ENCODE results near the gene ZNF674. TPM values are rescaled to one million over a fixed set of nuclear protein-coding genes. Genes with fewer than 3 reads are reported as not detected.
"Not testable (repeated sequence)": the region's sequence is repeated elsewhere in the genome, so short reads cannot be mapped to it uniquely, and the experiment has no call there.

ZNF674 gene
- total RNA-seq, 1 experiment from 2014 or later = 9.0 TPM

- Histone ChIP-seq H3K4me2 (ENCODE audit: low read length) (no peak overlapping the region), H3F3A (ENCODE audit: low read length, unreplicated experiment) (no peaks in the 10 kb centered on the region), H3K9me3 (ENCODE audit: low read length) (no peaks in the 10 kb centered on the region), H2AFZ (ENCODE audit: low read length) (no peak overlapping the region), H3K36me3 (ENCODE audit: low read depth, low read length) (peaks cover 12% of the 10 kb centered on the region; the same call in 1 of the 2 replicates), H3K27ac (ENCODE audit: low read length) (no peak overlapping the region), H3K79me2 (ENCODE audit: low read length) (peaks cover 43% of the 10 kb centered on the region), H3K4me1 (ENCODE audit: insufficient read depth, low read length) (peaks cover 26% of the 10 kb centered on the region), H3K4me3 (ENCODE audit: low read length) (no peak overlapping the region), H3K9me2 (replicated peaks; ENCODE audit: low read length) (no peaks in the 10 kb centered on the region), H3K27me3 (ENCODE audit: low read length) (no peaks in the 10 kb centered on the region), H4K20me1 (ENCODE audit: low read length) (peaks cover 16% of the 10 kb centered on the region), H3K9ac (ENCODE audit: low read length) (no peak overlapping the region)
- no peak for DNase-seq
- TF ChIP-seq EZH2 (IDR thresholded peaks at IDR 0.05; ENCODE audit: low read length, unreplicated experiment) (no peak), EZH2phosphoT487 (IDR thresholded peaks at IDR 0.05; ENCODE audit: borderline replicate concordance, low read length) (no peak), CTCF (conservative IDR thresholded peaks at IDR 0.05; ENCODE audit: low read depth, low read length) (no peak)
- no TSS peak for BruUV-seq (replicated peaks)
- ATAC-seq = no peak
- POLR2A ChIA-PET (ENCODE audit: unreplicated experiment) = no interaction called here
- intact Hi-C loops (cut with micrococcal nuclease) = no loop called here
- CTCF ChIA-PET = no interaction called here
Observed at GRCh38 chrX:46543441-46543840, 1.8 kb downstream of the ZNF674 start.

- CTCF ChIA-PET = no interaction called here
- no peak overlapping the region for H3K9ac ChIP-seq (ENCODE audit: low read length)
- no peaks in the 10 kb centered on the region for H3K27me3 ChIP-seq (ENCODE audit: low read length)
- H2AFZ ChIP-seq (ENCODE audit: low read length) = no peak overlapping the region
- no peaks in the 10 kb centered on the region for H4K20me1 ChIP-seq (ENCODE audit: low read length)
- H3K36me3 ChIP-seq (ENCODE audit: low read depth, low read length) = no peaks in the 10 kb centered on the region
- DNase-seq (no peak), ATAC-seq (no peak)
- no peak overlapping the region for H3K4me2 ChIP-seq (ENCODE audit: low read length)
- H3K27ac ChIP-seq (ENCODE audit: low read length) = no peak overlapping the region
- intact Hi-C loops (cut with micrococcal nuclease) = no loop called here
- no peaks in the 10 kb centered on the region for H3K79me2 ChIP-seq (ENCODE audit: low read length)
- H3K4me3 ChIP-seq (ENCODE audit: low read length) = no peak overlapping the region
- no TSS peak for BruUV-seq (replicated peaks)
- H3K9me3 ChIP-seq (ENCODE audit: low read length) = no peaks in the 10 kb centered on the region
- POLR2A ChIA-PET (ENCODE audit: unreplicated experiment) = interaction anchor here (0.6 kb wide), 1 partner anchor 262 kb away, joined by 4 read pairs; no protein-coding TSS in a partner anchor
- no peaks in the 10 kb centered on the region for H3F3A ChIP-seq (ENCODE audit: low read length, unreplicated experiment)
- no peaks in the 10 kb centered on the region for H3K9me2 ChIP-seq (replicated peaks; ENCODE audit: low read length)
- no peaks in the 10 kb centered on the region for H3K4me1 ChIP-seq (ENCODE audit: insufficient read depth, low read length)
- TF ChIP-seq CTCF (conservative IDR thresholded peaks at IDR 0.05; ENCODE audit: low read depth, low read length) (no peak), EZH2 (IDR thresholded peaks at IDR 0.05; ENCODE audit: low read length, unreplicated experiment) (no peak), EZH2phosphoT487 (IDR thresholded peaks at IDR 0.05; ENCODE audit: borderline replicate concordance, low read length) (no peak)
Observed at GRCh38 chrX:46531442-46531841, 13.8 kb downstream of the ZNF674 start.

GRCh38 chrX:46530404-46530908, 14.8 kb downstream of the ZNF674 start:
- intact Hi-C loops (cut with micrococcal nuclease); H3K4me2 ChIP-seq (ENCODE audit: low read length); H3K36me3 ChIP-seq (ENCODE audit: low read depth, low read length); H3F3A ChIP-seq (ENCODE audit: low read length, unreplicated experiment); DNase-seq; H3K27ac ChIP-seq (ENCODE audit: low read length); CTCF ChIA-PET; POLR2A ChIA-PET (ENCODE audit: unreplicated experiment); H3K9ac ChIP-seq (ENCODE audit: low read length); H3K27me3 ChIP-seq (ENCODE audit: low read length); H2AFZ ChIP-seq (ENCODE audit: low read length); BruUV-seq (replicated peaks); H3K79me2 ChIP-seq (ENCODE audit: low read length); H3K4me3 ChIP-seq (ENCODE audit: low read length); H3K9me2 ChIP-seq (replicated peaks; ENCODE audit: low read length); H3K4me1 ChIP-seq (ENCODE audit: insufficient read depth, low read length); H4K20me1 ChIP-seq (ENCODE audit: low read length); H3K9me3 ChIP-seq (ENCODE audit: low read length); ATAC-seq: not testable (repeated sequence)

GRCh38 chrX:46529740-46530403, 15.3 kb downstream of the ZNF674 start:
- H3K9me3 ChIP-seq (ENCODE audit: low read length); BruUV-seq (replicated peaks); H3K4me3 ChIP-seq (ENCODE audit: low read length); H3K4me2 ChIP-seq (ENCODE audit: low read length); ATAC-seq; DNase-seq; H3K27me3 ChIP-seq (ENCODE audit: low read length); CTCF ChIA-PET; H3K36me3 ChIP-seq (ENCODE audit: low read depth, low read length); POLR2A ChIA-PET (ENCODE audit: unreplicated experiment); H3K79me2 ChIP-seq (ENCODE audit: low read length); H3K9me2 ChIP-seq (replicated peaks; ENCODE audit: low read length); H4K20me1 ChIP-seq (ENCODE audit: low read length); H3F3A ChIP-seq (ENCODE audit: low read length, unreplicated experiment); H2AFZ ChIP-seq (ENCODE audit: low read length); H3K4me1 ChIP-seq (ENCODE audit: insufficient read depth, low read length); H3K27ac ChIP-seq (ENCODE audit: low read length); H3K9ac ChIP-seq (ENCODE audit: low read length); intact Hi-C loops (cut with micrococcal nuclease): not testable (repeated sequence)

GRCh38 chrX:46528640-46529039, 16.6 kb downstream of the ZNF674 start:
- H3K27ac ChIP-seq (ENCODE audit: low read length); H2AFZ ChIP-seq (ENCODE audit: low read length); H3K9me3 ChIP-seq (ENCODE audit: low read length); H3K9ac ChIP-seq (ENCODE audit: low read length); ATAC-seq; H4K20me1 ChIP-seq (ENCODE audit: low read length); H3F3A ChIP-seq (ENCODE audit: low read length, unreplicated experiment); H3K9me2 ChIP-seq (replicated peaks; ENCODE audit: low read length); H3K4me3 ChIP-seq (ENCODE audit: low read length); intact Hi-C loops (cut with micrococcal nuclease); H3K4me1 ChIP-seq (ENCODE audit: insufficient read depth, low read length); CTCF ChIA-PET; BruUV-seq (replicated peaks); H3K4me2 ChIP-seq (ENCODE audit: low read length); H3K79me2 ChIP-seq (ENCODE audit: low read length); H3K27me3 ChIP-seq (ENCODE audit: low read length); POLR2A ChIA-PET (ENCODE audit: unreplicated experiment); DNase-seq; H3K36me3 ChIP-seq (ENCODE audit: low read depth, low read length): not testable (repeated sequence)

Measured in PC-3 (cell line).